Right lobe of liver (tissue), 4 donors: ENCODE results near the gene COL25A1.

Experiments
- POLR2A ChIP-seq: fragments of 450-650 bp; IDR thresholded peaks from one replicate; pipeline ENCODE4 v1.6.1; 2017; ENCODE audit warnings: antibody characterized with exemption, mild to moderate bottlenecking
- TF ChIP-seq, protein P1 (sequence below), 4 donors: fragments of 200-600 bp in 3 of 4; fragments of 450-650 bp in 1 of 4; IDR thresholded peaks; one replicate each; pipeline versions ENCODE4 v1.5.1 to v1.8.0; 2016 to 2022; ENCODE audit warnings: antibody characterized with exemption in 4 of 4, mild to moderate bottlenecking in 2 of 4
- donor health status: DM: no; HTN: no; CAD: no.
- donor health status: DM: no; HTN: no; CAD: no.
- donor health status: DM: no; HTN: yes; CAD: no.

DNA sequence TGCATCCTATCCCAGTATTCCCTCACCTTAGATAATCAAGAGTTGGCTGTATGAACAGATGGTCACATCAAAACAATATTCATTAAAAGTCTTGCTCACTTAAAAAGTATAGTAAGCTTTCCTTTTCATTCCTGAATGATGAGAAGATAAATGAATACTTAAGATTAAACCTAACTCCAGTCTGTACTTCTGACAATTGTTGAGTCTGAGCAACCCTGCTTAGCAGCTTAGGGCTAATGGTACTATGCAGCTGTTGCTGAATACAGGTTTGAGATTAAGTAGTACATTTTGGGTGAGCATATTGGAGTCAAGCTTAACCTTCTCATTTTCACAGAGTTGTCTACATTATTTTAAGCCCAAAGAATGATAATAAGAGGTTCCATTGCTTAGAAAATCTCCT, 417.9 kb downstream of the COL25A1 start:
- TF ChIP-seq, protein P1, sequence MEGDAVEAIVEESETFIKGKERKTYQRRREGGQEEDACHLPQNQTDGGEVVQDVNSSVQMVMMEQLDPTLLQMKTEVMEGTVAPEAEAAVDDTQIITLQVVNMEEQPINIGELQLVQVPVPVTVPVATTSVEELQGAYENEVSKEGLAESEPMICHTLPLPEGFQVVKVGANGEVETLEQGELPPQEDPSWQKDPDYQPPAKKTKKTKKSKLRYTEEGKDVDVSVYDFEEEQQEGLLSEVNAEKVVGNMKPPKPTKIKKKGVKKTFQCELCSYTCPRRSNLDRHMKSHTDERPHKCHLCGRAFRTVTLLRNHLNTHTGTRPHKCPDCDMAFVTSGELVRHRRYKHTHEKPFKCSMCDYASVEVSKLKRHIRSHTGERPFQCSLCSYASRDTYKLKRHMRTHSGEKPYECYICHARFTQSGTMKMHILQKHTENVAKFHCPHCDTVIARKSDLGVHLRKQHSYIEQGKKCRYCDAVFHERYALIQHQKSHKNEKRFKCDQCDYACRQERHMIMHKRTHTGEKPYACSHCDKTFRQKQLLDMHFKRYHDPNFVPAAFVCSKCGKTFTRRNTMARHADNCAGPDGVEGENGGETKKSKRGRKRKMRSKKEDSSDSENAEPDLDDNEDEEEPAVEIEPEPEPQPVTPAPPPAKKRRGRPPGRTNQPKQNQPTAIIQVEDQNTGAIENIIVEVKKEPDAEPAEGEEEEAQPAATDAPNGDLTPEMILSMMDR (IDR thresholded peaks at IDR 0.05): no peak
- no peak for TF ChIP-seq POLR2A
